Measurements from ENCODE around the gene TAMALIN. TPM values are rescaled to one million over a fixed set of nuclear protein-coding genes. Genes with fewer than 3 reads are reported as not detected.

The TAMALIN gene
- total RNA-seq, 2 donors from 2014 or later: 16.5 to 38.6 TPM

DNA sequence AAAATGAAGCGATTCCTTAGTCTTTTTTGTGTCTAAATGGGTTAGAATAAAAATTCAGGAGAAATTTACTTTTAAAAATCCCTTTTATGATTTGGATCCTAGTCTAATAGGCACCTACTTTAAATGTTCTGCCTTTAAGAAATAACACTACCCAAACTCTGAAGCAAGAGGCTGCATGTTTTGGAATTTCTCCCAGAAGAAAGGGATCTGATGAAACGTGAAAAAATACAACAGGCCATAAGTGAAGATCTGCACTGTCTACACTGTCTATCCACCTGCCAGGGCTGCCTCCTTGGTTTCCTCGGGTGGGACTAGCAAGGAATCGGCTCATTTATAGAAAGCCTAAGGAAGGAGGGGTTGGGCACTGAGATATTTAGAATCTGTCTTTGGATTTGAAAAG, 33.2 kb upstream of the TAMALIN start:
- no peaks in the 10 kb centered on the region for H3K9me3 ChIP-seq
- intact Hi-C loops (cut with DNase I): no loop called here
- TF ChIP-seq POLR2A (IDR thresholded peaks at IDR 0.05) (no peak), POLR2AphosphoS5 (IDR thresholded peaks at IDR 0.05) (no peak)
- TF ChIP-seq, protein P1, sequence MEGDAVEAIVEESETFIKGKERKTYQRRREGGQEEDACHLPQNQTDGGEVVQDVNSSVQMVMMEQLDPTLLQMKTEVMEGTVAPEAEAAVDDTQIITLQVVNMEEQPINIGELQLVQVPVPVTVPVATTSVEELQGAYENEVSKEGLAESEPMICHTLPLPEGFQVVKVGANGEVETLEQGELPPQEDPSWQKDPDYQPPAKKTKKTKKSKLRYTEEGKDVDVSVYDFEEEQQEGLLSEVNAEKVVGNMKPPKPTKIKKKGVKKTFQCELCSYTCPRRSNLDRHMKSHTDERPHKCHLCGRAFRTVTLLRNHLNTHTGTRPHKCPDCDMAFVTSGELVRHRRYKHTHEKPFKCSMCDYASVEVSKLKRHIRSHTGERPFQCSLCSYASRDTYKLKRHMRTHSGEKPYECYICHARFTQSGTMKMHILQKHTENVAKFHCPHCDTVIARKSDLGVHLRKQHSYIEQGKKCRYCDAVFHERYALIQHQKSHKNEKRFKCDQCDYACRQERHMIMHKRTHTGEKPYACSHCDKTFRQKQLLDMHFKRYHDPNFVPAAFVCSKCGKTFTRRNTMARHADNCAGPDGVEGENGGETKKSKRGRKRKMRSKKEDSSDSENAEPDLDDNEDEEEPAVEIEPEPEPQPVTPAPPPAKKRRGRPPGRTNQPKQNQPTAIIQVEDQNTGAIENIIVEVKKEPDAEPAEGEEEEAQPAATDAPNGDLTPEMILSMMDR (IDR thresholded peaks at IDR 0.05): no peak
- no peak for DNase-seq (ENCODE audit: low spot score)
- H3K4me3 ChIP-seq: no peak overlapping the region
- H3K27ac ChIP-seq: no peak overlapping the region
- H3K36me3 ChIP-seq: no peaks in the 10 kb centered on the region
- H3K4me1 ChIP-seq (replicated peaks): peaks cover 12% of the 10 kb centered on the region
- 42% methylated on average over 4 of the region's 4 CpGs for WGBS
- no peaks in the 10 kb centered on the region for H3K27me3 ChIP-seq (replicated peaks; ENCODE audit: insufficient read depth)

DNA sequence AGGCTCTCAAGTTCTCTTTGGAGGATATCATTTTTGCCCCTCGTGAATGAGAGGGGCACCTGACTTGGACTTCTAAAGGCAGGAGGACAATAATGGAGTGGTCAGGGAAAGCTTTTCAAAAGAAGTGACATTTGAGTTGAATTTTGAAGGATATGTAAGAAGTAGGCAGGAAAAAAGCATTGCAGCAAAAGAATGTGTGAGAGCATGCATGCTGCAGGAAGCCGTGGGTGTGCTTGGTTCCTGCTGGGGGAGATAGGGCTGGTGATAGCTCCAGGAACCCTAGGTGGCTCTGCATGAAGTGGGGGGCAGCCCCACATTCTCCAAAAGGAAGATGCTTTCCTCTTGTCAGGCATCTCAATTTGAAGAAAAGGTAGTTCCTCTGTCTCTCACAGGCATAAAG, 32.1 kb upstream of the TAMALIN start:
- intact Hi-C loops (cut with DNase I): no loop called here
- Histone ChIP-seq H3K27ac (no peak overlapping the region), H3K27me3 (replicated peaks; ENCODE audit: insufficient read depth) (no peaks in the 10 kb centered on the region), H3K36me3 (no peaks in the 10 kb centered on the region), H3K9me3 (no peaks in the 10 kb centered on the region), H3K4me1 (replicated peaks) (peaks cover 12% of the 10 kb centered on the region), H3K4me3 (no peak overlapping the region)
- WGBS: 76% methylated on average over 2 of the region's 2 CpGs
- no peak for DNase-seq (ENCODE audit: low spot score)
- no peak for TF ChIP-seq POLR2AphosphoS5 (IDR thresholded peaks at IDR 0.05)
- TF ChIP-seq POLR2A (IDR thresholded peaks at IDR 0.05): no peak
- TF ChIP-seq, protein P1 (IDR thresholded peaks at IDR 0.05): no peak

DNA sequence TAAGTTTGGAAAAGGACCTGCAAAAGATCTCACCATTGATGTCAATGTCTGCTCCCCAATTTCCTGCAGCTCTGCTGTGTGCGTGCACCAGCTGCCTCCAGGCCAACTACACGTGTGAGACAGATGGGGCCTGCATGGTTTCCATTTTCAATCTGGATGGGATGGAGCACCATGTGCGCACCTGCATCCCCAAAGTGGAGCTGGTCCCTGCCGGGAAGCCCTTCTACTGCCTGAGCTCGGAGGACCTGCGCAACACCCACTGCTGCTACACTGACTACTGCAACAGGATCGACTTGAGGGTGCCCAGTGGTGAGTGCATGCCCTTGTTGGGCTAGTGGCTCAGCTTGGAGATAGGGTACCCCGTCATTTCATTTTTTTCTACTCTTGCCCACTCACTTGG, 31.6 kb upstream of the TAMALIN start:
- no peak overlapping the region for H3K4me3 ChIP-seq
- no peak overlapping the region for H3K27ac ChIP-seq
- DNase-seq (ENCODE audit: low spot score): no peak
- H3K9me3 ChIP-seq: no peaks in the 10 kb centered on the region
- TF ChIP-seq, protein P1 (IDR thresholded peaks at IDR 0.05): no peak
- no peak for TF ChIP-seq POLR2A (IDR thresholded peaks at IDR 0.05)
- TF ChIP-seq POLR2AphosphoS5 (IDR thresholded peaks at IDR 0.05): no peak
- no peaks in the 10 kb centered on the region for H3K36me3 ChIP-seq
- WGBS: 82% methylated on average over 8 of the region's 8 CpGs
- intact Hi-C loops (cut with DNase I): no loop called here
- peaks cover 12% of the 10 kb centered on the region for H3K4me1 ChIP-seq (replicated peaks)
- no peaks in the 10 kb centered on the region for H3K27me3 ChIP-seq (replicated peaks; ENCODE audit: insufficient read depth)

DNA sequence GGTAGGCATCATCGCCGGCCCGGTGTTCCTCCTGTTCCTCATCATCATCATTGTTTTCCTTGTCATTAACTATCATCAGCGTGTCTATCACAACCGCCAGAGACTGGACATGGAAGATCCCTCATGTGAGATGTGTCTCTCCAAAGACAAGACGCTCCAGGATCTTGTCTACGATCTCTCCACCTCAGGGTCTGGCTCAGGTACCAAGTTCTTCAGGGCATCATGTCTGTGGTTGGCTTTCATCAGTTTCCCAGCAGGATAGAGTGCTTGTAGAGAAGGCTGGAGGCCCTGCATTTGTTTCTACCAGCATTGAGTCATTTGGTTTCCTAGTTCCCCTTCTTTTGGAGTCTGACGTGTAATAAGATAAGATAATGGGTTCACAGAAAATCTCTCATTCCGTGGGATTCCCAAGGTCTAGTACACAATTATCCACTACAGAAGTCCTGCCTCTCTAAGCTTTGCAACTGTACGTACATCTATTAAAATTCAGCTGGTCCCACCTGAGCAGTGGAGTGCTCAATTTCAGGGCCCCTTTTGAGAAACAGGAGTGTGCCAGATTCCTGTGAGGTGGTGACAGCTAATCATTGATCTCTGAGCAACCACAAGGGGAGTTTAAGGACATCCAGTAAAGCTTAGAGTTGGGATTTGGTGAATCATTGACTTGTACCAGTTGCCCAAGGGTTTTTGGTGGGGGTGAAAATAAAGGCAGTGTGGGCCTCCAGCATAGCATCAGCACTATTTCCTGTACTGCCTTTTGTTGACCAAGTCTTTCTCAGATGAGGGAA, 30.2 kb upstream of the TAMALIN start:
- H3K4me1 ChIP-seq (replicated peaks): peaks cover 8% of the 10 kb centered on the region
- intact Hi-C loops (cut with DNase I): no loop called here

More for the DNA sequence above, 30.2 kb upstream of the TAMALIN start:
- 91% methylated on average over 10 of the region's 10 CpGs for WGBS
- no peak overlapping the region for H3K4me3 ChIP-seq
- H3K27ac ChIP-seq: no peak overlapping the region
- no peaks in the 10 kb centered on the region for H3K36me3 ChIP-seq
- H3K9me3 ChIP-seq: no peaks in the 10 kb centered on the region
- no peak for DNase-seq (ENCODE audit: low spot score)
- H3K27me3 ChIP-seq (replicated peaks; ENCODE audit: insufficient read depth): no peaks in the 10 kb centered on the region
- TF ChIP-seq POLR2A (IDR thresholded peaks at IDR 0.05): no peak
- TF ChIP-seq, protein P1 (IDR thresholded peaks at IDR 0.05): no peak
- no peak for TF ChIP-seq POLR2AphosphoS5 (IDR thresholded peaks at IDR 0.05)

Measured in prostate gland (tissue), 2 donors.